ENCODE results near the gene MYBPC1.

- no peak for TF ChIP-seq CTCF (conservative IDR thresholded peaks at IDR 0.05; ENCODE audit: low read depth, low read length)
- TF ChIP-seq EZH2 (IDR thresholded peaks at IDR 0.05; ENCODE audit: borderline replicate concordance, low read depth, low read length, poor library complexity, severe bottlenecking): no peak
Measured at GRCh38 chr12:101706403-101706802, 111.6 kb downstream of the MYBPC1 start.
